ENCODE data around the gene DNAJC27. TPM values are rescaled to one million over a fixed set of nuclear protein-coding genes. Genes with fewer than 3 reads are reported as not detected.

The DNAJC27 gene
- total and polyA plus RNA-seq, 9 of the 15 experiments (the other 6 are each of a cell fraction or from before 2014, with no cell fraction given), result 0.53 to 5.9 (median 3.0) TPM

DNA sequence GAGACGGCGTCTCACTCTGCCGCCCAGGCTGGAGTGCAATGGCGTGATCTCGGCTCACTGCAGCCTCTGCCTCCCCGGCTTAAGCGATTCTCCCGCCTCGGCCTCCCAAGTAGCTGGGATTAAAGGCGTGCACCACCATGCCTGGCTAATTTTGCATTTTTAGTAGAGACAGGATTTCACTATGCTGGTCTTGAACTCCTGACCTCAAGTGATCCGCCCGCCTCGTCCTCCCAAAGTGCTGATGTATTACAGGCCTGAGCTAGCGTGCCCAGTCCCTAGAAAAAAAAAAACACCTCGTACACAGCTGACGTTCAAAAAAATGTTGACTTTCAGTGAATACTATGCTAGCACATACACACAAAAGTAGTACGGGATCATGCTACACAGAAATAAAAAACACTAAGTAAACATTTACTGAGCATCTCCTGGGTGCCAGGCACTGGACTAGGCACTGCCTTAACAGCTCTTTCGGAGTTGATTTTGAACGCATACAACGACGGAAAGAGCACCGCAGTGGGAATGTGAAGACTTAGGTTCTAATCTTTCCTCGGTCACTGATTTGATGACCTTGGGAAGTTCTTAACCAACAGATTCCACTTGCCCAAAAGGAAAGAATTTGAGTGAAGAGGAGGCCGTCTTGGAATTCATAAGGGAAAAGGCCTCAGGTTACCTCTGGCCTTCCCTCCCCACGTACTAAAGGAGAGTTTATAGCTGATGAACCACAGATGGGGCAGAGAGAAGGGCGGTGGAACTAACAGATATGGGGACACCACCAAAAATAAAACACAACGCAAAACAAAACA is 1.1 kb downstream of the DNAJC27 start:
- peak; percentile 61 for FAIRE-seq
- Histone ChIP-seq H3K4me3 (peak overlapping the region; percentile 81), H4K20me1 (replicated peaks; ENCODE audit: control insufficient read depth, insufficient read depth, low read length) (no peaks in the 10 kb centered on the region), H3K4me2 (ENCODE audit: insufficient read depth, low read length) (peak overlapping the region; percentile 82), H2AFZ (ENCODE audit: low read depth, low read length) (peak overlapping the region; percentile 100), H3K79me2 (ENCODE audit: control insufficient read depth, insufficient read depth, low read length) (peaks cover 35% of the 10 kb centered on the region), H3K9me3 (replicated peaks; ENCODE audit: control insufficient read depth, insufficient read depth, low read depth, low read length) (no peaks in the 10 kb centered on the region), H3K4me1 (replicated peaks in 1 of 2; ENCODE audit: control insufficient read depth in 2 of 2, insufficient read depth in 2 of 2, low read length in 2 of 2) (peaks cover 6 to 25% of the 10 kb centered on the region in 2 experiments), H3K36me3 (ENCODE audit: control insufficient read depth, insufficient read depth, low read length) (peaks cover 13% of the 10 kb centered on the region; the same call in 1 of the 3 replicates), H3K27me3 (ENCODE audit: control insufficient read depth in 2 of 2, insufficient read depth in 2 of 2, low read length in 2 of 2) (no peaks in the 10 kb centered on the region), H3K27ac (ENCODE audit: extremely low read depth, low read depth, low read length) (peak overlapping the region; percentile 94), H3K9ac (ENCODE audit: insufficient read depth in 1 of 2, low read depth in 2 of 2, low read length in 2 of 2) (peak overlapping the region; percentile 94 to 96), H3K9me1 (ENCODE audit: control insufficient read depth, insufficient read depth, low read length) (no peaks in the 10 kb centered on the region)
- DNase-seq (ENCODE audit: extremely low read depth in 1 of 4, low spot score in 3 of 4), result peak in 1 of 4 experiments; percentile 28
- ChIA-PET POLR2A (interaction anchor here (0.7 to 0.9 kb wide), 2 partner anchors 28 to 127 kb away, joined by 3 read pairs; no protein-coding TSS in a partner anchor), CTCF (ENCODE audit: low intra/inter-chr PET ratio) (interaction anchor here (0.7 kb wide), 1 partner anchor 18 kb away, joined by 3 read pairs; no protein-coding TSS in a partner anchor)
- in situ Hi-C loops (cut with MboI) (no loop called here), intact Hi-C loops (cut with micrococcal nuclease) (loop anchor here (5.0 to 10.0 kb wide), 3 partner anchors 48 to 556 kb away; partner anchors contain the start of gene ADCY3)
- WGBS (ENCODE audit: insufficient coverage, low coverage, missing lambda C conversion rate), result 35% methylated on average over 24 of the region's 27 CpGs
- BruUV-seq (replicated peaks), result TSS peak; percentile 80
- ATAC-seq, result no peak
- TF ChIP-seq, protein P1, sequence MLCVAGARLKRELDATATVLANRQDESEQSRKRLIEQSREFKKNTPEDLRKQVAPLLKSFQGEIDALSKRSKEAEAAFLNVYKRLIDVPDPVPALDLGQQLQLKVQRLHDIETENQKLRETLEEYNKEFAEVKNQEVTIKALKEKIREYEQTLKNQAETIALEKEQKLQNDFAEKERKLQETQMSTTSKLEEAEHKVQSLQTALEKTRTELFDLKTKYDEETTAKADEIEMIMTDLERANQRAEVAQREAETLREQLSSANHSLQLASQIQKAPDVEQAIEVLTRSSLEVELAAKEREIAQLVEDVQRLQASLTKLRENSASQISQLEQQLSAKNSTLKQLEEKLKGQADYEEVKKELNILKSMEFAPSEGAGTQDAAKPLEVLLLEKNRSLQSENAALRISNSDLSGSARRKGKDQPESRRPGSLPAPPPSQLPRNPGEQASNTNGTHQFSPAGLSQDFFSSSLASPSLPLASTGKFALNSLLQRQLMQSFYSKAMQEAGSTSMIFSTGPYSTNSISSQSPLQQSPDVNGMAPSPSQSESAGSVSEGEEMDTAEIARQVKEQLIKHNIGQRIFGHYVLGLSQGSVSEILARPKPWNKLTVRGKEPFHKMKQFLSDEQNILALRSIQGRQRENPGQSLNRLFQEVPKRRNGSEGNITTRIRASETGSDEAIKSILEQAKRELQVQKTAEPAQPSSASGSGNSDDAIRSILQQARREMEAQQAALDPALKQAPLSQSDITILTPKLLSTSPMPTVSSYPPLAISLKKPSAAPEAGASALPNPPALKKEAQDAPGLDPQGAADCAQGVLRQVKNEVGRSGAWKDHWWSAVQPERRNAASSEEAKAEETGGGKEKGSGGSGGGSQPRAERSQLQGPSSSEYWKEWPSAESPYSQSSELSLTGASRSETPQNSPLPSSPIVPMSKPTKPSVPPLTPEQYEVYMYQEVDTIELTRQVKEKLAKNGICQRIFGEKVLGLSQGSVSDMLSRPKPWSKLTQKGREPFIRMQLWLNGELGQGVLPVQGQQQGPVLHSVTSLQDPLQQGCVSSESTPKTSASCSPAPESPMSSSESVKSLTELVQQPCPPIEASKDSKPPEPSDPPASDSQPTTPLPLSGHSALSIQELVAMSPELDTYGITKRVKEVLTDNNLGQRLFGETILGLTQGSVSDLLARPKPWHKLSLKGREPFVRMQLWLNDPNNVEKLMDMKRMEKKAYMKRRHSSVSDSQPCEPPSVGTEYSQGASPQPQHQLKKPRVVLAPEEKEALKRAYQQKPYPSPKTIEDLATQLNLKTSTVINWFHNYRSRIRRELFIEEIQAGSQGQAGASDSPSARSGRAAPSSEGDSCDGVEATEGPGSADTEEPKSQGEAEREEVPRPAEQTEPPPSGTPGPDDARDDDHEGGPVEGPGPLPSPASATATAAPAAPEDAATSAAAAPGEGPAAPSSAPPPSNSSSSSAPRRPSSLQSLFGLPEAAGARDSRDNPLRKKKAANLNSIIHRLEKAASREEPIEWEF (CRISPR knock-in tag; IDR thresholded peaks at IDR 0.05), result 0 out of 2 replicates have a peak, but pooled peaks have one; percentile 34
- TF ChIP-seq KLF6 (CRISPR knock-in tag; IDR thresholded peaks at IDR 0.05; ENCODE audit: borderline replicate concordance) (no peak), L3MBTL2 (IDR thresholded peaks at IDR 0.05) (no peak), ZNF77 (CRISPR knock-in tag; IDR thresholded peaks at IDR 0.05) (no peak), FIP1L1 (IDR thresholded peaks at IDR 0.05; ENCODE audit: low read depth, low read length, poor library complexity, severe bottlenecking) (no peak), SNRNP70 (optimal IDR thresholded peaks at IDR 0.05; ENCODE audit: low read depth, low read length) (no peak), ZNF133 (CRISPR knock-in tag; IDR thresholded peaks at IDR 0.05) (no peak), SMARCE1 (IDR thresholded peaks at IDR 0.05) (no peak), GTF2E2 (tag; IDR thresholded peaks at IDR 0.05) (no peak), ZNF184 (CRISPR knock-in tag; IDR thresholded peaks at IDR 0.05) (no peak), ZNF717 (CRISPR knock-in tag; IDR thresholded peaks at IDR 0.05) (no peak)
- TF ChIP-seq, protein P2, sequence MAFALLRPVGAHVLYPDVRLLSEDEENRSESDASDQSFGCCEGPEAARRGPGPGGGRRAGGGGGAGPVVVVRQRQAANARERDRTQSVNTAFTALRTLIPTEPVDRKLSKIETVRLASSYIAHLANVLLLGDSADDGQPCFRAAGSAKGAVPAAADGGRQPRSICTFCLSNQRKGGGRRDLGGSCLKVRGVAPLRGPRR (CRISPR knock-in tag; IDR thresholded peaks at IDR 0.05), result no peak
- TF ChIP-seq, protein P3, sequence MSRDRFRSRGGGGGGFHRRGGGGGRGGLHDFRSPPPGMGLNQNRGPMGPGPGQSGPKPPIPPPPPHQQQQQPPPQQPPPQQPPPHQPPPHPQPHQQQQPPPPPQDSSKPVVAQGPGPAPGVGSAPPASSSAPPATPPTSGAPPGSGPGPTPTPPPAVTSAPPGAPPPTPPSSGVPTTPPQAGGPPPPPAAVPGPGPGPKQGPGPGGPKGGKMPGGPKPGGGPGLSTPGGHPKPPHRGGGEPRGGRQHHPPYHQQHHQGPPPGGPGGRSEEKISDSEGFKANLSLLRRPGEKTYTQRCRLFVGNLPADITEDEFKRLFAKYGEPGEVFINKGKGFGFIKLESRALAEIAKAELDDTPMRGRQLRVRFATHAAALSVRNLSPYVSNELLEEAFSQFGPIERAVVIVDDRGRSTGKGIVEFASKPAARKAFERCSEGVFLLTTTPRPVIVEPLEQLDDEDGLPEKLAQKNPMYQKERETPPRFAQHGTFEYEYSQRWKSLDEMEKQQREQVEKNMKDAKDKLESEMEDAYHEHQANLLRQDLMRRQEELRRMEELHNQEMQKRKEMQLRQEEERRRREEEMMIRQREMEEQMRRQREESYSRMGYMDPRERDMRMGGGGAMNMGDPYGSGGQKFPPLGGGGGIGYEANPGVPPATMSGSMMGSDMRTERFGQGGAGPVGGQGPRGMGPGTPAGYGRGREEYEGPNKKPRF (IDR thresholded peaks at IDR 0.05; ENCODE audit: low read depth, low read length), result no peak

Measured in K562 (cell line).